BLaER1 treated with 17β-estradiol and CSF1 and Interleukin-3, amounts not matched to agents 10 nM and 100 nM (cell line): ENCODE results near the gene IFI30.

Experiments
- H3K27ac ChIP-seq, 11 experiments: shearing (Covaris generic); formaldehyde crosslinking; 2 replicates each; pipeline ENCODE4 v1.8.1; 2022
- H3K27me3 ChIP-seq, 11 experiments: shearing (Covaris generic); formaldehyde crosslinking; 2 replicates each; pipeline ENCODE4 v1.8.1; 2022
- H3K36me3 ChIP-seq, 11 experiments: shearing (Covaris generic); formaldehyde crosslinking; 2 replicates each; pipeline ENCODE4 v1.8.1; 2022
- H3K4me1 ChIP-seq, 10 experiments: shearing (Covaris generic); formaldehyde crosslinking; 2 replicates each; pipeline ENCODE4 v1.8.1; 2022
- H3K4me2 ChIP-seq, 11 experiments: shearing (Covaris generic); formaldehyde crosslinking; 2 replicates each; pipeline ENCODE4 v1.8.1; 2022
- H3K4me3 ChIP-seq, 10 experiments: shearing (Covaris generic); formaldehyde crosslinking; 2 replicates each; pipeline ENCODE4 v1.8.1; 2022
- H3K9ac ChIP-seq, 11 experiments: shearing (Covaris generic); formaldehyde crosslinking; 2 replicates each; pipeline ENCODE4 v1.8.1; 2022
- H3K9me3 ChIP-seq, 11 experiments: shearing (Covaris generic); formaldehyde crosslinking; replicated peaks in 1 of 11; 2 replicates each; pipeline ENCODE4 v1.8.1; 2022
- H4K20me1 ChIP-seq, 11 experiments: shearing (Covaris generic); formaldehyde crosslinking; 2 replicates each; pipeline ENCODE4 v1.8.1; 2022
- Cebpa-rat ChIP-seq, 11 experiments: shearing (Covaris generic); IDR thresholded peaks; 2 replicates each; pipeline ENCODE4 v1.8.1; 2022

IFI30 gene

DNA sequence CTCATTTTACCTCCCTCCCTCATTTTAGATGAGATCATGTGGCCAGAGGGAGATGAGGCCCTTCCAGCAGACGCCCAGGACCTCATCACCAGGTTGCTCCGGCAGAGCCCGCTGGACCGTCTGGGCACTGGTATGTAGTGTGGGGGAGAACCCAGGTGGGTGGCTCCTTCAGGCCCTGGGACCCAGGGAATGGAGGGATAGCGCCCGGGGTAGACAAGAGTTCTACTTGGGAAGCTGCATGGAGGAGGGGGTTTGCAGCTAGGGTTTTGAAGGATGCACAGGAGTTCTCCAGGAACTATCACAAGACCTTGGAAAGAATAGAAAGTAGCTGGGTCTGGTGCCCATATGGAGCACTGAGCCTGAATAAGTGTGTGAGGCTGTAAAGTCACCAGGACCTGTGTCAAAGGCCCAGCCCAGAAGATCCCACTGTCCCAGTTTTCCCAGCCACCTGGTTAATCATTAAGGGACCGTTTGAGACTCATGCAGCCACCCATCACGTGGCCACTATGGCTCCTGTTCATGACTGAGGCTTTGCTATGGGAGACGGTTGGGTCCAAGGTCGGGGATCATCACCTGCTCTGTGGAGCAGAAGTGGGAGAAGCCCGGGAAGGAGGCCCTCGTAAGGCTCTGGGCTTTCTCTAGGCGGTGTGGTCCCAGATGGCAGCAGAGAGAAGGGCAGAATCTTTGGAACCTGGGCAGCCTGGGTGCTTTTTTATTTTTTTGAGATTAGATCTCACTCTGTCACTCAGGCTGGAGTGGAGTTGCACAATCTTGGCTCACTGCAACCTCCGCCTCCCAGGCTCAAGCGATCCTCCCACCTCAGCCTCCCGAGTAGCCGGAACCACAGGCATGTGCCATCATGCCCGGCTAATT, 37.7 kb upstream of the IFI30 start:
- Histone ChIP-seq H3K36me3 (peaks cover 74 to 98% (median 89%) of the 10 kb centered on the region in 11 experiments), H3K27me3 (no peaks in the 10 kb centered on the region), H3K9me3 (no peaks in the 10 kb centered on the region), H3K4me1 (peaks cover 0 to 11% (median 2%) of the 10 kb centered on the region in 10 experiments; a peak in 8 of 20 replicates), H3K9ac (no peak overlapping the region), H4K20me1 (peaks cover 0 to 27% (median 0%) of the 10 kb centered on the region in 11 experiments; a peak in 2 of 22 replicates), H3K27ac (no peak overlapping the region), H3K4me2 (no peak overlapping the region), H3K4me3 (no peak overlapping the region)
- TF ChIP-seq Cebpa-rat (IDR thresholded peaks at IDR 0.05): peak in 1 of 11 experiments; percentile 54; a peak in 2 of 22 replicates

DNA sequence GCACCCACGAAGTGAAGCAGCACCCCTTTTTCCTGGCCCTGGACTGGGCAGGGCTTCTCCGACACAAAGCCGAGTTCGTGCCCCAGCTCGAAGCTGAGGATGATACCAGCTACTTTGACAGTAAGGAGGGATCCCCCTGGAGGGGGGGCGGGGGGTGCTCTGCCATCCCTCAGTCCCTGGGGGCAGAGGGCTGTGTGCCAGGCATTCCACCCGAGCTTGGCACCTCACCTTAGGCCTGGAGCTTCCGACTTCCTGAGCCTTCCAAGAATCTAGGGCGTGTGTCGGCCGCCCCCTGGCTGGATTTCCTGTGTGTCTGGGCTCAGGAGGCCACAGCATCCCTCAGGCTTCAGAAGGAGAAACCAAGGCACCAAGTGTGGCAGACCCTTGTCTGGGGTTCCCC, 36.4 kb upstream of the IFI30 start:
- Histone ChIP-seq H3K27ac (no peak overlapping the region), H3K4me2 (peak overlapping the region in 3 of 11 experiments; percentile 41 to 64 (median 48); a peak in 5 of 22 replicates), H3K9me3 (no peaks in the 10 kb centered on the region), H3K36me3 (peaks cover 76 to 100% (median 91%) of the 10 kb centered on the region in 11 experiments), H3K4me1 (peaks cover 0 to 11% (median 2%) of the 10 kb centered on the region in 10 experiments; a peak in 8 of 20 replicates), H3K9ac (peak overlapping the region in 1 of 11 experiments; percentile 26; a peak in 2 of 22 replicates), H4K20me1 (peaks cover 0 to 21% (median 0%) of the 10 kb centered on the region in 11 experiments; a peak in 2 of 22 replicates), H3K27me3 (no peaks in the 10 kb centered on the region), H3K4me3 (no peak overlapping the region)
- TF ChIP-seq Cebpa-rat (IDR thresholded peaks at IDR 0.05): no peak

DNA sequence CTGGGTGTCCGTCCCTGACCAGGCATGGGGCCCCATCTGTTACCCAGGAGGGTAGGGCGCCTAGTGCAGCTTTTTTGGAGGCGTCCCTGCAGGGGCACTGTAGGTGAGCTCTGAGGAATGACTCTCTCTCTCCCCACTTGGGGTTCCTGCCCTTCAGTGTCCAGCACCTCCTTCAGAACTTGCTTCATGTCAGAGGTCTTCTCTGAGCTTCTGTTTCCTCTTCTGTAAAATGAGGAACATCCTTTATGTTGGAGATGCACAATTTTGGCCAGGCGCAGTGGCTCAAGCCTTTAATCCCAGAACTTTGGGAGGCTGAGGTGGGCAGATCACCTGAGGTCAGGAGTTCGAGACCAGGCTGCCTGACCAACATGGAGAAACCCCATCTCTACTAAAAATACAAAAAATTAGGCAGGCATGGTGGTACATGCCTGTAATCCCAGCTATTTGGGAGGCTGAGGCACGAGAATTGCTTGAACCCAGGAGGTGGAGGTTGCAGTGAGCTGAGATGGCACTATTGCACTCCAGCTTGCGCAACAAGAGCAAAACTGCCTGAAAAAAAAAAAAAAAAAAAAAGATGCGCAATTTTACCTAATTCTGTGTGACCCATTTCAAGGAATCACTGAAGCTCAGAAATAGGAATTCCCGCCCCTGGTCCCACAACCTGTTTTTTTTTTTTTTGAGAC, 35.8 kb upstream of the IFI30 start:
- Histone ChIP-seq H3K4me3 (no peak overlapping the region), H3K4me1 (peaks cover 0 to 11% (median 2%) of the 10 kb centered on the region in 10 experiments; a peak in 8 of 20 replicates), H3K27ac (no peak overlapping the region), H3K9me3 (no peaks in the 10 kb centered on the region), H3K27me3 (no peaks in the 10 kb centered on the region), H3K36me3 (peaks cover 76 to 100% (median 91%) of the 10 kb centered on the region in 11 experiments), H3K4me2 (peak overlapping the region in 3 of 11 experiments; percentile 41 to 64 (median 48); a peak in 5 of 22 replicates), H4K20me1 (peaks cover 0 to 18% (median 0%) of the 10 kb centered on the region in 11 experiments; a peak in 2 of 22 replicates), H3K9ac (peak overlapping the region in 1 of 11 experiments; percentile 26; a peak in 2 of 22 replicates)
- peak in 2 of 11 experiments; percentile 35 to 44; a peak in 3 of 22 replicates for TF ChIP-seq Cebpa-rat (IDR thresholded peaks at IDR 0.05)

DNA sequence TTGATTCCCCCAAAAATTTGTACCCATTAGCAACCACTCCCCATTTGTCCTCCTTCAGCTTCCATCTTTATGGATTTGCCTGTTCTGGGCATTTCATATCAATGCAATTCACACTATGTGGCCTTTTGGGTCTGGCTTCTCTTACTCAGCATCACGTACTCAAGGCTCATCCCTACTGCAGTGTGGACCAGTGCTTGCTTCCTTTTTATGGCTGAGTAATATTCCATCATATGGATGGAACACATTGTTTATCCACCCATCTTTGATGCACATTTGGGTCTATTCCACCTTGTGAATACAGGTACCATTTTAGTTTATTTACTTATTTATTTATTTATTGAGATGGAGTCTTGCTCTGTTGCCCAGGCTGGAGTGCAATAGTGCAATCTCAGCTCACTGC, 33.1 kb upstream of the IFI30 start:
- Histone ChIP-seq H3K9me3 (no peaks in the 10 kb centered on the region), H3K4me2 (no peak overlapping the region), H3K36me3 (peaks cover 80 to 100% (median 92%) of the 10 kb centered on the region in 11 experiments), H3K27me3 (no peaks in the 10 kb centered on the region), H4K20me1 (peaks cover 0 to 22% (median 0%) of the 10 kb centered on the region in 11 experiments; a peak in 3 of 22 replicates), H3K4me1 (peaks cover 0 to 11% (median 2%) of the 10 kb centered on the region in 10 experiments; a peak in 8 of 20 replicates), H3K9ac (no peak overlapping the region), H3K4me3 (no peak overlapping the region), H3K27ac (no peak overlapping the region)
- TF ChIP-seq Cebpa-rat (IDR thresholded peaks at IDR 0.05): no peak

DNA sequence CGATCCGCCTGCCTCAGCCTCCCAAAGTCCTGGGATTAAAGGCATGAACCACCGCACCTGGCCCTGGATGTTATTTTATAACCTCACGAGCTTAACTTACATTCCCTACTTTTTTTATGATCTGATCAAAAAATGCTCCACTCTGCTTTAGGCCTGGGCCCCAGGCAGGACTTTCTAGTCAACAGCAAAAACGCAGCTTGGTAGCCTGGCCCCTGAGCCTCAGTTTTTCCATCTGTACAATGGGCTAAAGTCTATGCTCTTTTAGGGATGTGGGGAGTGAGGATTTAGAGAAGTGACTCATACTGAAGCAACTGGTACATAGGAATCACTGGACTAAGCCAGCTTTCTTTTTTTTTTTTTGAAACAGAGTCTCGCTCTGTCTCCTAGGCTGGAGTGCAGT, 32.6 kb upstream of the IFI30 start:
- H3K4me3 ChIP-seq: no peak overlapping the region
- H3K27me3 ChIP-seq: no peaks in the 10 kb centered on the region
- no peak overlapping the region for H3K27ac ChIP-seq
- no peak for TF ChIP-seq Cebpa-rat (IDR thresholded peaks at IDR 0.05)
- H3K9ac ChIP-seq: no peak overlapping the region
- H3K4me2 ChIP-seq: no peak overlapping the region
- peaks cover 0 to 11% (median 2%) of the 10 kb centered on the region in 10 experiments; a peak in 8 of 20 replicates for H3K4me1 ChIP-seq
- H3K36me3 ChIP-seq: peaks cover 80 to 100% (median 92%) of the 10 kb centered on the region in 11 experiments
- H4K20me1 ChIP-seq: peaks cover 0 to 18% (median 0%) of the 10 kb centered on the region in 11 experiments; a peak in 3 of 22 replicates
- H3K9me3 ChIP-seq: no peaks in the 10 kb centered on the region

DNA sequence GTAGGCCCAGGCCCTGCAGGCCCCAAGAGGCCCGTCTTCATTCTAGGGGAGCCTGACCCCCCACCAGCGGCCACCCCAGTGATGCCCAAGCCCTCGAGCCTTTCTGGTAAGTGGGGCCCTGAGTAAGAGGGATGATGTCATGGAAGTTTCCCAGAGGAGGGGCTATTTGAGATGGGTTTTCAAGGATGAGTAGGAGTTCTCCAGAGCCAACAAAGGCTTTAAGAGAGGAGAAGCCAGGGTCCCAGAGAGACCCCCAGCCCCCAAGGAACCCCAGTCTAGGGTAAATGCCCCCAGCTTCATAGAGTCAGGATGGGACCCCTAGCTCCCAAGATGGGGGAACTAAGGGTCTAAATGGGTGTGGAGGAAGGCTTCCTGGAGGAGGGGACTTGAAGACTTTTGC, 29.7 kb upstream of the IFI30 start:
- Histone ChIP-seq H3K36me3 (peaks cover 82 to 98% (median 91%) of the 10 kb centered on the region in 11 experiments), H3K27me3 (no peaks in the 10 kb centered on the region), H3K4me2 (no peak overlapping the region), H3K9me3 (no peaks in the 10 kb centered on the region), H3K27ac (no peak overlapping the region), H3K4me1 (no peaks in the 10 kb centered on the region), H4K20me1 (peaks cover 0 to 4% (median 0%) of the 10 kb centered on the region in 11 experiments; a peak in 3 of 22 replicates), H3K9ac (no peak overlapping the region), H3K4me3 (no peak overlapping the region)
- no peak for TF ChIP-seq Cebpa-rat (IDR thresholded peaks at IDR 0.05)

DNA sequence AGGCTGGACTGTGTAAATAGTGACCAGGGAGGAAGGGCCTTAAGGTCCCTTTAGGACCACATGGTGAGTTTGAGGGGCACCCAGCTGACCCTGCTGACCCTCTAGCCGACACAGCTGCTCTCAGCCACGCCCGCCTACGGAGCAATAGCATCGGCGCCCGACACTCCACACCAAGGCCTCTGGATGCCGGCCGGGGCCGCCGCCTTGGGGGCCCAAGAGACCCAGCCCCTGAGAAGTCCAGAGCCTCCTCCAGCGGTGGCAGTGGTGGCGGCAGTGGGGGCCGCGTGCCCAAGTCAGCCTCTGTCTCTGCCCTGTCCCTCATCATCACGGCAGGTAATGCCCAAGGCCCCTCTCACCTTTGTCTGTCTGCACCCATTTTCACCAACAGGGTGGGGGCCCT, 29.3 kb upstream of the IFI30 start:
- peaks cover 80 to 98% (median 88%) of the 10 kb centered on the region in 11 experiments for H3K36me3 ChIP-seq
- H3K4me3 ChIP-seq: no peak overlapping the region
- no peaks in the 10 kb centered on the region for H3K27me3 ChIP-seq
- H3K27ac ChIP-seq: no peak overlapping the region
- TF ChIP-seq Cebpa-rat (IDR thresholded peaks at IDR 0.05): no peak
- H4K20me1 ChIP-seq: peaks cover 0 to 4% (median 0%) of the 10 kb centered on the region in 11 experiments; a peak in 3 of 22 replicates
- no peak overlapping the region for H3K9ac ChIP-seq
- no peaks in the 10 kb centered on the region for H3K4me1 ChIP-seq
- H3K4me2 ChIP-seq: no peak overlapping the region
- no peaks in the 10 kb centered on the region for H3K9me3 ChIP-seq

DNA sequence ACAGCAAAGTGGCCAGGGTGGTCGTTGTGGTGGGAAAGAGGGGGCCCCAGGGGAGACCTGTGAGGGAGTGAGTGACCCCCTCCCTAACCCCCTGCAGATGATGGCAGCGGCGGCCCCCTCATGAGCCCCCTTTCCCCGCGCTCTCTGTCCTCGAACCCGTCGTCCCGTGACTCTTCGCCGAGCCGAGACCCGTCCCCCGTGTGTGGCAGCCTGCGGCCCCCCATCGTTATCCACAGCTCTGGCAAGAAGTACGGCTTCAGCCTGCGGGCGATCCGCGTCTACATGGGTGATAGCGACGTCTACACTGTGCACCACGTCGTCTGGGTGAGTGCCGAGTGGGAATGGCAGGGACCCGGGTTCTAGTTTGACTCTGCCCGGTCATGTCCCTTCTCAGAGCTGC, 28.7 kb upstream of the IFI30 start:
- Histone ChIP-seq H3K36me3 (peaks cover 82 to 100% (median 86%) of the 10 kb centered on the region in 11 experiments), H3K27ac (no peak overlapping the region)

More for the DNA sequence above, 28.7 kb upstream of the IFI30 start:
- TF ChIP-seq Cebpa-rat (IDR thresholded peaks at IDR 0.05): no peak
- no peak overlapping the region for H3K4me2 ChIP-seq
- no peak overlapping the region for H3K4me3 ChIP-seq
- H4K20me1 ChIP-seq: peaks cover 0 to 4% (median 0%) of the 10 kb centered on the region in 11 experiments; a peak in 3 of 22 replicates
- no peaks in the 10 kb centered on the region for H3K4me1 ChIP-seq
- no peaks in the 10 kb centered on the region for H3K27me3 ChIP-seq
- no peaks in the 10 kb centered on the region for H3K9me3 ChIP-seq
- H3K9ac ChIP-seq: no peak overlapping the region
